ENCODE measurements around the gene PIK3CB. TPM values are rescaled to one million over a fixed set of nuclear protein-coding genes. Genes with fewer than 3 reads are reported as not detected.
"Not testable (repeated sequence)": the region's sequence is repeated elsewhere in the genome, so short reads cannot be mapped to it uniquely, and the experiment has no call there.

PIK3CB gene
- total and polyA plus RNA-seq, 4 donors, result 12.8 to 41.9 (median 27.5) TPM

GRCh38 chr3:138827222-138827621 lies 7.5 kb downstream of the PIK3CB start:
- 76 to 91% methylated on average over 7 of the region's 7 CpGs for WGBS, 2 donors
- peaks cover 0 to 3% (median 0%) of the 10 kb centered on the region in 5 donors for H3K4me1 ChIP-seq (ENCODE audit: control insufficient read depth in 5 of 5, insufficient read depth in 5 of 5, low read length in 5 of 5)
- ATAC-seq (ENCODE audit: insufficient read depth, low FRiP score), result no peak
- H3K9ac ChIP-seq (ENCODE audit: insufficient read depth in 1 of 2, low read length in 2 of 2), result no peak overlapping the region
- H3K9me3 ChIP-seq (ENCODE audit: control insufficient read depth in 4 of 4, insufficient read depth in 3 of 4, low read length in 3 of 4), result no peaks in the 10 kb centered on the region
- no peaks in the 10 kb centered on the region for H3K36me3 ChIP-seq (ENCODE audit: control insufficient read depth in 4 of 4, insufficient read depth in 4 of 4, low read length in 4 of 4)
- no peak for TF ChIP-seq CTCF (IDR thresholded peaks at IDR 0.05; ENCODE audit: control extremely low read depth, extremely low read depth)
- no peak overlapping the region for H3K27ac ChIP-seq (ENCODE audit: low read depth in 1 of 2, low read length in 1 of 2)
- no peaks in the 10 kb centered on the region for H3K27me3 ChIP-seq (ENCODE audit: control insufficient read depth in 3 of 3, insufficient read depth in 3 of 3, low read length in 2 of 3)
- H3K4me3 ChIP-seq, result no peak overlapping the region
- DNase-seq, result no peak

- TF ChIP-seq CTCF (IDR thresholded peaks at IDR 0.05; ENCODE audit: control extremely low read depth, extremely low read depth), result no peak
- WGBS, 2 donors, result 50 to 60% methylated on average over 2 of the region's 2 CpGs
- H3K27ac ChIP-seq (ENCODE audit: low read depth in 1 of 2, low read length in 1 of 2), result no peak overlapping the region
- DNase-seq (no peak), ATAC-seq (ENCODE audit: insufficient read depth, low FRiP score) (no peak)
- no peaks in the 10 kb centered on the region for H3K36me3 ChIP-seq (ENCODE audit: control insufficient read depth in 4 of 4, insufficient read depth in 4 of 4, low read length in 4 of 4)
- H3K27me3 ChIP-seq (ENCODE audit: control insufficient read depth in 3 of 3, insufficient read depth in 3 of 3, low read length in 2 of 3), result no peaks in the 10 kb centered on the region
- H3K4me1 ChIP-seq (ENCODE audit: control insufficient read depth in 5 of 5, insufficient read depth in 5 of 5, low read length in 5 of 5), result peaks cover 0 to 3% (median 0%) of the 10 kb centered on the region in 5 donors
- H3K9ac ChIP-seq (ENCODE audit: insufficient read depth in 1 of 2, low read length in 2 of 2), result no peak overlapping the region
- H3K4me3 ChIP-seq, result no peak overlapping the region
- H3K9me3 ChIP-seq (ENCODE audit: control insufficient read depth in 4 of 4, insufficient read depth in 3 of 4, low read length in 3 of 4), result no peaks in the 10 kb centered on the region
These were observed 9.4 kb downstream of the PIK3CB start for GRCh38 chr3:138825336-138825735.

GRCh38 chr3:138824114-138824506 lies 10.6 kb downstream of the PIK3CB start:
- WGBS, 2 donors, result 89 to 95% methylated on average over 1 of the region's 1 CpG
- no peak overlapping the region for H3K27ac ChIP-seq (ENCODE audit: low read depth in 1 of 2, low read length in 1 of 2)

GRCh38 chr3:138820379-138820778 lies 14.3 kb downstream of the PIK3CB start:
- H3K36me3 ChIP-seq (ENCODE audit: control insufficient read depth in 4 of 4, insufficient read depth in 4 of 4, low read length in 4 of 4); H3K4me1 ChIP-seq (ENCODE audit: control insufficient read depth in 5 of 5, insufficient read depth in 5 of 5, low read length in 5 of 5); H3K9me3 ChIP-seq (ENCODE audit: control insufficient read depth in 4 of 4, insufficient read depth in 3 of 4, low read length in 3 of 4); H3K4me3 ChIP-seq; H3K27ac ChIP-seq (ENCODE audit: low read depth in 1 of 2, low read length in 1 of 2); H3K9ac ChIP-seq (ENCODE audit: insufficient read depth in 1 of 2, low read length in 2 of 2); H3K27me3 ChIP-seq (ENCODE audit: control insufficient read depth in 3 of 3, insufficient read depth in 3 of 3, low read length in 2 of 3); DNase-seq; ATAC-seq (ENCODE audit: insufficient read depth, low FRiP score): not testable (repeated sequence)
- WGBS, 2 donors, result 85 to 94% methylated on average over 4 of the region's 4 CpGs

More at GRCh38 chr3:138824114-138824506, 10.6 kb downstream of the PIK3CB start:
- H3K36me3 ChIP-seq (ENCODE audit: control insufficient read depth in 4 of 4, insufficient read depth in 4 of 4, low read length in 4 of 4), result peaks cover 0 to 1% (median 0%) of the 10 kb centered on the region in 4 donors
- H3K27me3 ChIP-seq (ENCODE audit: control insufficient read depth in 3 of 3, insufficient read depth in 3 of 3, low read length in 2 of 3), result no peaks in the 10 kb centered on the region
- no peak overlapping the region for H3K4me3 ChIP-seq
- peaks cover 0 to 3% (median 0%) of the 10 kb centered on the region in 5 donors for H3K4me1 ChIP-seq (ENCODE audit: control insufficient read depth in 5 of 5, insufficient read depth in 5 of 5, low read length in 5 of 5)
- DNase-seq (no peak), ATAC-seq (ENCODE audit: insufficient read depth, low FRiP score) (no peak)
- H3K9ac ChIP-seq (ENCODE audit: insufficient read depth in 1 of 2, low read length in 2 of 2), result no peak overlapping the region
- no peak for TF ChIP-seq CTCF (IDR thresholded peaks at IDR 0.05; ENCODE audit: control extremely low read depth, extremely low read depth)
- H3K9me3 ChIP-seq (ENCODE audit: control insufficient read depth in 4 of 4, insufficient read depth in 3 of 4, low read length in 3 of 4), result no peaks in the 10 kb centered on the region

All from lung (tissue), 12 donors.